ENCODE data around the gene LARGE1. TPM values are rescaled to one million over a fixed set of nuclear protein-coding genes. Genes with fewer than 3 reads are reported as not detected.

The LARGE1 gene
- total RNA-seq, 1 donor from 2014 or later = 22.6 TPM

GRCh38 chr22:33329398-33329797, 590.9 kb downstream of the LARGE1 start:
- DNase-seq (ENCODE audit: low read depth) = no peak

- peak; percentile 2 for DNase-seq (ENCODE audit: low read depth)
These were observed 591.4 kb downstream of the LARGE1 start for GRCh38 chr22:33328789-33329296.

GRCh38 chr22:33327348-33327860, 592.9 kb downstream of the LARGE1 start:
- DNase-seq (ENCODE audit: low read depth) = no peak

GRCh38 chr22:33326540-33327295, 593.6 kb downstream of the LARGE1 start:
- no peak for DNase-seq (ENCODE audit: low read depth)

- no peak for DNase-seq (ENCODE audit: low read depth)
These were observed 594.9 kb downstream of the LARGE1 start for GRCh38 chr22:33325232-33326004.

- no peak for DNase-seq (ENCODE audit: low read depth)
These were observed 596.0 kb downstream of the LARGE1 start for GRCh38 chr22:33324228-33324627.

- no peak for DNase-seq (ENCODE audit: low read depth)
These were observed 598.8 kb downstream of the LARGE1 start for GRCh38 chr22:33321466-33321865.

- DNase-seq (ENCODE audit: low read depth) = no peak
These were observed 604.3 kb downstream of the LARGE1 start for GRCh38 chr22:33315954-33316353.

- no peak for DNase-seq (ENCODE audit: low read depth)
These were observed 605.2 kb downstream of the LARGE1 start for GRCh38 chr22:33315117-33315516.

GRCh38 chr22:33314316-33314715, 606.0 kb downstream of the LARGE1 start:
- DNase-seq (ENCODE audit: low read depth) = no peak

GRCh38 chr22:33303099-33303498, 617.2 kb downstream of the LARGE1 start:
- no peak for DNase-seq (ENCODE audit: low read depth)

GRCh38 chr22:33302549-33302948, 617.7 kb downstream of the LARGE1 start:
- DNase-seq (ENCODE audit: low read depth) = no peak

- peak; percentile 66 for DNase-seq (ENCODE audit: low read depth)
These were observed 618.2 kb downstream of the LARGE1 start for GRCh38 chr22:33302049-33302545.

GRCh38 chr22:33300165-33300564, 620.1 kb downstream of the LARGE1 start:
- no peak for DNase-seq (ENCODE audit: low read depth)

GRCh38 chr22:33299245-33299956, 620.9 kb downstream of the LARGE1 start:
- no peak for DNase-seq (ENCODE audit: low read depth)

GRCh38 chr22:33296941-33297340, 623.3 kb downstream of the LARGE1 start:
- DNase-seq (ENCODE audit: low read depth) = no peak

- no peak for DNase-seq (ENCODE audit: low read depth)
These were observed 632.2 kb downstream of the LARGE1 start for GRCh38 chr22:33288078-33288477.

GRCh38 chr22:33275073-33275443, 645.2 kb downstream of the LARGE1 start:
- no peak for DNase-seq (ENCODE audit: low read depth)

GRCh38 chr22:33274214-33275072, 645.8 kb downstream of the LARGE1 start:
- DNase-seq (ENCODE audit: low read depth) = no peak

- no peak for DNase-seq (ENCODE audit: low read depth)
These were observed 647.4 kb downstream of the LARGE1 start for GRCh38 chr22:33272871-33273270.

All from myocyte (in vitro differentiated cells).